Ascending aorta (tissue), 2 donors: ENCODE results near the gene NRK. TPM values are rescaled to one million over a fixed set of nuclear protein-coding genes. Genes with fewer than 3 reads are reported as not detected.
"Not testable (repeated sequence)": the region's sequence is repeated elsewhere in the genome, so short reads cannot be mapped to it uniquely, and the experiment has no call there.

Experiments
- DNase-seq, 2 donors: peaks; one replicate each; pipeline ENCODE4 v3.0.0-alpha.2; 2019; ENCODE audit warnings: low spot score in 2 of 2
- H3K27ac ChIP-seq, 2 donors: fragments of 200-600 bp; sonication (generic); one replicate each; pipeline ENCODE4 v1.5.1; 2016 to 2017; ENCODE audit warnings: mild to moderate bottlenecking in 1 of 2
- H3K27me3 ChIP-seq: fragments of 200-600 bp; sonication (generic); one replicate; pipeline ENCODE4 v1.5.1; 2017
- H3K36me3 ChIP-seq, 2 donors: fragments of 200-600 bp; sonication (generic); one replicate each; pipeline ENCODE4 v1.5.1; 2016
- H3K4me1 ChIP-seq, 2 donors: fragments of 200-600 bp; sonication (generic); one replicate each; pipeline ENCODE4 v1.5.1; 2016 to 2017; ENCODE audit warnings: mild to moderate bottlenecking in 1 of 2
- H3K4me3 ChIP-seq, 2 donors: fragments of 200-600 bp; sonication (generic); one replicate each; pipeline ENCODE4 v1.5.1; 2016 to 2017; ENCODE audit warnings: mild to moderate bottlenecking in 1 of 2
- H3K9me3 ChIP-seq, 2 donors: fragments of 200-600 bp; sonication (generic); one replicate each; pipeline ENCODE4 v1.5.1; 2016
- CTCF ChIP-seq, 3 experiments: fragments of 200-600 bp in 2 of 3; fragments of 450-650 bp in 1 of 3; sonication (generic) in 2 of 3; IDR thresholded peaks; one replicate each; pipeline ENCODE4 v1.5.1; 2016 to 2019; ENCODE audit warnings: antibody characterized with exemption in 3 of 3, mild to moderate bottlenecking in 1 of 3, moderate library complexity in 1 of 3
- intact Hi-C: fragments of 100-400 bp; cut with DNase I; formaldehyde crosslinking; loops from one replicate; pipeline ENCODE4 v1.15.1; 2023
- total RNA-seq: library from RNA; depleted of rRNA; stranded (reverse); fragments of >200 nt; gene quantifications from one replicate; pipeline ENCODE4 v1.1.0, GENCODE V29; 2016

The NRK gene
- total RNA-seq, 1 donor from 2014 or later, result 3.2 TPM

GRCh38 chrX:105969487-105969886 is 147.1 kb downstream of the NRK start:
- no peaks in the 10 kb centered on the region for H3K27me3 ChIP-seq
- TF ChIP-seq CTCF (IDR thresholded peaks at IDR 0.05), result no peak

DNA sequence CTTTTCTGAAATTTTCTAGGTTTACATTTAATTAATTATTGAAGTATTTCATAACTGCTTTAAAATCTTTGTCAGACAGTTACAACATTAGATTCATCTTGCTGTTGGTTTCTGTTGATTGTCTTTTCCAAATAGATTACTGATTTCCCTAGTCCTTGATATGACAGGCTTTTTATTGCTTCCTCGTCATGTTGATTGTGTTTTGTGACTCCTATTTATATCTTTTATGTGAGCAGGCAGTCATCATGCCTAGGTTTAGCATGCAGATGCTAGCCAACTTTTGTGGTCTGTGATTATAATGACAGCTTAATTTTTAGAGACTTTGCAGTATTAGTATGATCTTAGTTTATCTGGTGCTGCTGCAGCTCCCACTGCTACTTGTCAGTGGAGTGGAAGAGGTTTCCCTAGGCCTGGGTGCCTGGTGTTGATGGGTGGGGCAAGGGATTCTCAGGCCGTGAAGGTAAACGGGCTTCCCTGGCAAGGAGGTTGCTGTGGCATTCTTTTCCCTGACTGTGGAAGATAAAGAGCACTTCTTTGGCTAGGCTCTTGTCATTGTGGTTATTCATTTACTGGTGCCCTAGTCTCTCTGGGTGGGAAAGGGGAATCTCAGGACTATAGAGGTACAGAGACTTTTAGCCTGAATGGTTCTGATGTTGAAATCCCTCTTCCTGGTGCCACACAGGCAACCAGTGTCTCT is 150.5 kb downstream of the NRK start:
- TF ChIP-seq CTCF (IDR thresholded peaks at IDR 0.05), result no peak
- intact Hi-C loops, result no loop called here
- no peaks in the 10 kb centered on the region for H3K9me3 ChIP-seq
- no peak overlapping the region for H3K27ac ChIP-seq
- no peaks in the 10 kb centered on the region for H3K36me3 ChIP-seq
- no peaks in the 10 kb centered on the region for H3K27me3 ChIP-seq
- H3K4me3 ChIP-seq, result no peak overlapping the region
- DNase-seq, result no peak
- H3K4me1 ChIP-seq, result no peaks in the 10 kb centered on the region

More at GRCh38 chrX:105969487-105969886, 147.1 kb downstream of the NRK start:
- Histone ChIP-seq H3K4me1 (no peaks in the 10 kb centered on the region), H3K36me3 (no peaks in the 10 kb centered on the region), H3K4me3 (no peak overlapping the region), H3K27ac (no peak overlapping the region), H3K9me3 (no peaks in the 10 kb centered on the region)
- intact Hi-C loops, result no loop called here
- DNase-seq, result no peak

GRCh38 chrX:105973387-105973739 is 151.0 kb downstream of the NRK start:
- Histone ChIP-seq H3K4me3 (no peak overlapping the region), H3K27me3 (no peaks in the 10 kb centered on the region), H3K4me1 (no peaks in the 10 kb centered on the region), H3K36me3 (no peaks in the 10 kb centered on the region), H3K9me3 (no peaks in the 10 kb centered on the region), H3K27ac (no peak overlapping the region)
- TF ChIP-seq CTCF (IDR thresholded peaks at IDR 0.05), result no peak
- intact Hi-C loops, result no loop called here
- DNase-seq, result no peak

DNA sequence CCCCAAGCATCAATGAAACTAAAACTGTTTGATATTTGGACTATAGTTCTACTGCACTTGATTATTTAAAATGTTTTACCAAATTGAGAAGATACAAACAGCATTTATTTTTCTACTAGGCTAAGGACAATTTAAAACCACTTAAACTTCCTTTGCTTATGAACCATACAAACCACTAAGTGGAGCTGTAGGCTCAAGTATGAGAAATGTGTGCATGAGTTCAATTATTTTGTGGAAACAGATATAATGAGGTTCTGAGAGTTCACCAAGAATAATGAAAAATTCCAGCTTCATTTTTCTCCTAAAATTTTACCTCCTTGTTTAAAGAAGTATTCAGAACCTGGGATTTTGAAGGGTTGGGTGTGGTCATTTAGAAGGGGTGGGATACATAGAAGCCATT is 153.0 kb downstream of the NRK start:
- no peak for DNase-seq
- intact Hi-C loops, result no loop called here

GRCh38 chrX:105981772-105982485 is 159.6 kb downstream of the NRK start:
- Histone ChIP-seq H3K4me1 (no peaks in the 10 kb centered on the region), H3K27ac (no peak overlapping the region), H3K4me3 (no peak overlapping the region), H3K36me3 (no peaks in the 10 kb centered on the region), H3K9me3 (no peaks in the 10 kb centered on the region), H3K27me3 (no peaks in the 10 kb centered on the region)
- TF ChIP-seq CTCF (IDR thresholded peaks at IDR 0.05), result no peak
- intact Hi-C loops, result no loop called here
- DNase-seq, result no peak

More for the DNA sequence above, 153.0 kb downstream of the NRK start:
- TF ChIP-seq CTCF (IDR thresholded peaks at IDR 0.05), result peak in 1 of 3 experiments; percentile 4
- Histone ChIP-seq H3K27ac (no peak overlapping the region), H3K4me3 (no peak overlapping the region), H3K4me1 (no peaks in the 10 kb centered on the region), H3K36me3 (no peaks in the 10 kb centered on the region), H3K9me3 (no peaks in the 10 kb centered on the region), H3K27me3 (no peaks in the 10 kb centered on the region)

- intact Hi-C loops, result not testable (repeated sequence)
Measured at GRCh38 chrX:105988487-105988886, 166.1 kb downstream of the NRK start.

More at GRCh38 chrX:105988487-105988886, 166.1 kb downstream of the NRK start:
- H3K27ac ChIP-seq, H3K36me3 ChIP-seq, H3K27me3 ChIP-seq, H3K9me3 ChIP-seq, H3K4me3 ChIP-seq, DNase-seq, H3K4me1 ChIP-seq: not testable (repeated sequence)
